Small intestine (tissue), 7 donors: ENCODE data around the gene PKNOX2. TPM values are rescaled to one million over a fixed set of nuclear protein-coding genes. Genes with fewer than 3 reads are reported as not detected.

Experiments
- DNase-seq, 2 donors: peaks; one replicate each; pipeline versions ENCODE4 v3.0.0 to v3.0.0-alpha.2; 2013
- FAIRE-seq: peaks from 2 replicates; lab custom pipeline; 2012; peaks lifted over from hg19 to GRCh38; lab: Jason Lieb, UNC
- H3K27ac ChIP-seq, 3 donors: one replicate each; pipeline ENCODE4 v1.5.1; 2013; ENCODE audit warnings: low read length in 2 of 3, mild to moderate bottlenecking in 2 of 3, control low read depth in 1 of 3, inconsistent platforms in 1 of 3, low read depth in 1 of 3, moderate library complexity in 1 of 3
- H3K27me3 ChIP-seq, 3 donors: one replicate each; pipeline ENCODE4 v1.6.1; 2013; ENCODE audit warnings: low read length in 3 of 3, inconsistent platforms in 1 of 3; ENCODE audit not compliant: control insufficient read depth in 3 of 3, insufficient read depth in 3 of 3
- H3K36me3 ChIP-seq, 3 donors: one replicate each; pipeline ENCODE4 v1.6.1; 2013; ENCODE audit warnings: low read length in 3 of 3, inconsistent platforms in 1 of 3, low read depth in 1 of 3, mild to moderate bottlenecking in 1 of 3, moderate library complexity in 1 of 3; ENCODE audit not compliant: control insufficient read depth in 3 of 3, insufficient read depth in 2 of 3
- H3K4me1 ChIP-seq, 3 donors: one replicate each; pipeline ENCODE4 v1.6.1; 2013; ENCODE audit warnings: low read length in 2 of 3, inconsistent platforms in 1 of 3, low read depth in 1 of 3, mild to moderate bottlenecking in 1 of 3, moderate library complexity in 1 of 3; ENCODE audit not compliant: control insufficient read depth in 3 of 3, insufficient read depth in 2 of 3
- H3K4me3 ChIP-seq, 3 donors: one replicate each; pipeline ENCODE4 v1.5.1; 2013; ENCODE audit warnings: low read length in 3 of 3, control low read depth in 1 of 3, inconsistent platforms in 1 of 3, low read depth in 1 of 3, mild to moderate bottlenecking in 1 of 3, moderate library complexity in 1 of 3
- H3K9me3 ChIP-seq, 2 donors: one replicate each; pipeline ENCODE4 v1.6.1; 2013; ENCODE audit warnings: low read depth in 1 of 2, low read length in 1 of 2; ENCODE audit not compliant: control insufficient read depth in 2 of 2, insufficient read depth in 1 of 2
- WGBS, 3 donors: extraction: QIAGEN DNeasy Blood & Tissue Kit; methylation state at CpG; one replicate each; pipeline ENCODE4 v1.1.7; 2013; 5-methylcytosine and 5-hydroxymethylcytosine counted together
- polyA plus RNA-seq, 4 donors: library from polyadenylated mRNA; stranded (reverse) in 3 of 4; unstranded in 1 of 4; fragments of 200-250 nt in 3 of 4; fragments of 120-200 nt in 1 of 4; gene quantifications; one replicate each; pipeline versions ENCODE4 v1.2.1 to v1.2.3, GENCODE V29; 2013
- donor health status: healthy with polysubstance abuse.
- donor health status: control.
- donor health status: control.
- donor health status: Bipolar disorder and iron deficiency.
- donor health status: healthy.

PKNOX2 gene
- polyA plus RNA-seq, 4 donors = 1.1 to 2.5 (median 1.2) TPM; not detected in 1

- H3K9me3 ChIP-seq = no peaks in the 10 kb centered on the region
- H3K27me3 ChIP-seq = peaks cover 0 to 3% (median 0%) of the 10 kb centered on the region in 3 donors
- H3K4me1 ChIP-seq = no peaks in the 10 kb centered on the region
- DNase-seq = no peak
- FAIRE-seq = no peak
- no peak overlapping the region for H3K4me3 ChIP-seq
- 87 to 92% (median 88%) methylated on average over 8 of the region's 8 CpGs for WGBS, 3 donors
- H3K27ac ChIP-seq = no peak overlapping the region
- H3K36me3 ChIP-seq = no peaks in the 10 kb centered on the region
Measured at GRCh38 chr11:125279676-125280418, 115.3 kb downstream of the PKNOX2 start.

- Histone ChIP-seq H3K36me3 (no peaks in the 10 kb centered on the region), H3K27me3 (no peaks in the 10 kb centered on the region), H3K9me3 (no peaks in the 10 kb centered on the region), H3K4me3 (no peak overlapping the region), H3K4me1 (no peaks in the 10 kb centered on the region), H3K27ac (no peak overlapping the region)
- DNase-seq (no peak), FAIRE-seq (no peak)
- 78 to 92% (median 83%) methylated on average over 5 of the region's 5 CpGs for WGBS, 3 donors
Measured at GRCh38 chr11:125280646-125281045, 116.1 kb downstream of the PKNOX2 start.

GRCh38 chr11:125281831-125282595 lies 117.5 kb downstream of the PKNOX2 start:
- Histone ChIP-seq H3K27me3 (peaks cover 0 to 3% (median 0%) of the 10 kb centered on the region in 3 donors), H3K27ac (no peak overlapping the region), H3K36me3 (no peaks in the 10 kb centered on the region), H3K4me3 (no peak overlapping the region), H3K9me3 (no peaks in the 10 kb centered on the region), H3K4me1 (peaks cover 0 to 2% (median 0%) of the 10 kb centered on the region in 3 donors)
- DNase-seq = no peak
- FAIRE-seq = no peak
- 53 to 64% (median 58%) methylated on average over 12 of the region's 12 CpGs for WGBS, 3 donors

GRCh38 chr11:125282596-125282914 lies 118.0 kb downstream of the PKNOX2 start:
- Histone ChIP-seq H3K36me3 (no peaks in the 10 kb centered on the region), H3K27me3 (peaks cover 0 to 3% (median 0%) of the 10 kb centered on the region in 3 donors), H3K4me3 (no peak overlapping the region), H3K9me3 (no peaks in the 10 kb centered on the region), H3K4me1 (peaks cover 0 to 5% (median 0%) of the 10 kb centered on the region in 3 donors), H3K27ac (no peak overlapping the region)
- WGBS, 3 donors = 50 to 70% (median 51%) methylated on average over 3 of the region's 3 CpGs
- no peak for DNase-seq
- FAIRE-seq = no peak

- H3K27me3 ChIP-seq = peaks cover 0 to 3% (median 0%) of the 10 kb centered on the region in 3 donors
- WGBS, 3 donors = 79 to 89% (median 88%) methylated on average over 10 of the region's 10 CpGs
- no peak overlapping the region for H3K4me3 ChIP-seq
- H3K27ac ChIP-seq = no peak overlapping the region
- no peaks in the 10 kb centered on the region for H3K36me3 ChIP-seq
- DNase-seq (no peak), FAIRE-seq (no peak)
- H3K9me3 ChIP-seq = no peaks in the 10 kb centered on the region
- H3K4me1 ChIP-seq = peaks cover 0 to 5% (median 0%) of the 10 kb centered on the region in 3 donors
Measured at GRCh38 chr11:125284245-125284850, 119.8 kb downstream of the PKNOX2 start.

GRCh38 chr11:125285844-125286243 lies 121.3 kb downstream of the PKNOX2 start:
- Histone ChIP-seq H3K4me1 (peaks cover 0 to 5% (median 0%) of the 10 kb centered on the region in 3 donors), H3K36me3 (no peaks in the 10 kb centered on the region), H3K4me3 (no peak overlapping the region), H3K27me3 (peaks cover 0 to 3% (median 0%) of the 10 kb centered on the region in 3 donors), H3K27ac (no peak overlapping the region), H3K9me3 (no peaks in the 10 kb centered on the region)
- DNase-seq (no peak), FAIRE-seq (no peak)
- WGBS, 3 donors = 86 to 91% (median 89%) methylated on average over 7 of the region's 7 CpGs

- DNase-seq (no peak), FAIRE-seq (no peak)
- Histone ChIP-seq H3K9me3 (no peaks in the 10 kb centered on the region), H3K4me3 (no peak overlapping the region), H3K4me1 (peaks cover 0 to 5% (median 0%) of the 10 kb centered on the region in 3 donors), H3K36me3 (no peaks in the 10 kb centered on the region), H3K27ac (no peak overlapping the region), H3K27me3 (peaks cover 0 to 5% (median 0%) of the 10 kb centered on the region in 3 donors)
- 54 to 72% (median 59%) methylated on average over 8 of the region's 8 CpGs for WGBS, 3 donors
Measured at GRCh38 chr11:125286486-125286885, 121.9 kb downstream of the PKNOX2 start.

GRCh38 chr11:125287491-125288210 lies 123.1 kb downstream of the PKNOX2 start:
- Histone ChIP-seq H3K27ac (peak overlapping the region in 2 of 3 donors; percentile 63), H3K36me3 (no peaks in the 10 kb centered on the region), H3K4me1 (peaks cover 0 to 5% (median 0%) of the 10 kb centered on the region in 3 donors), H3K4me3 (no peak overlapping the region), H3K27me3 (peaks cover 0 to 5% (median 0%) of the 10 kb centered on the region in 3 donors), H3K9me3 (no peaks in the 10 kb centered on the region)
- DNase-seq (peak in 1 of 2 donors; percentile 15), FAIRE-seq (no peak)
- 60 to 86% (median 76%) methylated on average over 11 of the region's 11 CpGs for WGBS, 3 donors
